NOMO-1 treated with DMSO at 0.1 percent for 48 hours (cell line): ENCODE data around the gene P2RX4.
"Not testable (repeated sequence)": the region's sequence is repeated elsewhere in the genome, so short reads cannot be mapped to it uniquely, and the experiment has no call there.

ENCODE experiments used
- DNase-seq: peaks from one replicate; lab custom pipeline; 2025; ENCODE audit not compliant: unreplicated experiment; lab: John Stamatoyannopoulos, UW

Gene P2RX4

DNA sequence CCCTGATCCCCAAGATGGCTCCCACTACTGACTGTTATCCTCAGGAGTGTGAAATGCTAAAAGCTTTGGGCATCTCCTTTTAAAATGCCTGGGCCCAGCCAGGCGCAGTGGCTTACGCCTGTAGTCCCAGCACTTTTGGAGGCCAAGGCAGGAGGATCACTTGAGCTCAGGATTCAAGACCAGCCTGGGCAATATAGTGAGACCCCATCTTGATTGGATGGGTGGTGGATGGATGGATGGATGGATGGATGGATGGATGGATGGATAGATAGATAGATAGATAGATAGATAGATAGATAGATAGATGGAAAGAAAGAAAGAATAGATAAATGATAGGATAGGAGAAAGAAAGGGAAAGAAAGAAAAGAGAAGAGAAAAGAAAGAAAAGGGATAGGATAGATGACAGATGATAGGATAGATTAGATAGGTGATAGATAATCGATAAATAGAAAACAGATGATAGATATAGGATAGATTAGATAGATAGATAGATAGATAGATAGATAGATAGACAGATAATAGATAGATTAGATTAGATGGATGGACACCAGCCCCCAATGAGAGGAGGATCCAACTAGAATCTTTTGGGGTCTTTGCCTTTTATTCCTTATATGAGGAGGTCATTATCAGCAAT lies 9.5 kb downstream of the P2RX4 start:
- DNase-seq = no peak

DNA sequence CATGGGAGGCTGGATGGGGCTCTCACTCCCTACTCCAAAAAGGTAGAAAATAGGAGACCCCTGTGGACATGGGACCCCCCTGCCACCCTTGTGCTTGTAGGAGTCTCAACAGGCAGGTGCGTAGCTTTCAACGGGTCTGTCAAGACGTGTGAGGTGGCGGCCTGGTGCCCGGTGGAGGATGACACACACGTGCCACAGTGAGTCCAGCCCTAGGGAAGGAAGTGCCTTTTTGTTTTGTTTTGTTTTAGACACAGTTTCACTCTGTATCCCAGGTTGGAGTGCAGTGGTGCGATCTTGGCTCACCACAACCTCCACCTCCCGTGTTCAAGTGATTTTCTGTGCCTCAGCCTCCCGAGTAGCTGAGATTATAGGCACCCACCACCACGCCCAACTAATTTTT lies 12.9 kb downstream of the P2RX4 start:
- no peak for DNase-seq

DNA sequence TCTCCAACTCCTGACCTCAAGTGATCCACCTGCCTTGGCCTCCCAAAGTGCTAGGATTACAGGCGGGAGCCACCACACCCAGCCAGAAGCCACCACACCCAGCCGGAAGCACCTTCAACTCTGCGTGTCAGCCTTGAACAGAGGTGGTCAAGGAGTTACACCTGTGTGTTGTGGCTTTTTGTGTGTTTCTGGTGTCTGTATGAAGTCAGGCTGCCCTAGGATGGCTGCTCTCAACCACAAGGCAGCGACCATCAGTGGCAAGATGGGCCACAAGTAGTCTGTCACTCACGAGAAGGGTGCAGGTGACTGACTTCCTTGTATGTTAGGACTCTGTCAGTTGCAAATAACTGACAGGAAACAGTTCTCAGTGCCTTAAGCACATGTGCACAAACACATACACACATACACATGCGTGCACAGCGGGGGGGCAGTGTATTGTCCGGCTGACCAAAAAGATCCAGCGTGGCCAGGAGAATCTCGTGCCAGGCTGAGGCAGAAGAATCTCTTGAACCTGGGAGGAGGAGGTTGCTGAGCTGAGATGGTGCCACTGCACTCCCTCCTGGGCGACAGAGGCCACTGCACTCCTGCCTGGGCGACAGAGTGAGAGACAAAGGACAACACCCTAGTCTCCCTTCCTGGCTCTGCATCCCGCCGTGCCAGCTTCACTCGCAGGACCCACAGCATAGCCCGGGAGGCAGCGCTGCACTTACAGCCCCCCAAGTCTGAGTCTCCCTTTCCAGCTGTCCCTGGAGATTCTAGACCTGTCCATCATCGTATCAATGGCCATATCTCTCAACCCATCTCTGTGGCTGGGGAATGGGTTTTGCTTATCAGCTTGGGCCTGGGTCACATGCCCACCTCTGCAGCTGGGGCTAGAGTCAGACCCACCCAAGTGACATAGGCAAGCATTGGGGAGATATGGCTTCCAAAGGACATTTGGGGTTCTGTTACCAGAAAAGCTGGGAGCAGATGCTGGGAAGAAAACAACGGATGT lies 13.7 kb downstream of the P2RX4 start:
- DNase-seq = no peak

DNA sequence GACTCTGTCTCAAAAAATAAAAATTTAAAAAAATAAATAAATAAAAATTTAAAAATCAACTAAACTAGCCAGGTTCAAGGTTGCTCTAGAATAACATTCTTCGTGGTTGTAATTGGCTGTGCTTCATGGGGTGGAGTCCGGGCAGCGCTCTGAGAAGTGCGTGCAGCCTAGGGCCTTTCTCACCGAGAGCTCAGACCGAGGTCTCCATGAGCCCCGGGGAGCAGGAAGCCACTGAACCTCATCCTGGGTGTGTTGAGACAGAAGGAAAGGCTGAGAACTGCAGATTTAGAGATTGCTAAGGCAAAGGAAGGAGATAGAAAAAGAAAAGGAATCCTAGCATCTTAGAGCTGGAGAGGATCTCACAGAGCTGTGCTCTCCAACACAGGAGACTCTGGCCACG lies 14.7 kb downstream of the P2RX4 start:
- no peak for DNase-seq

DNA sequence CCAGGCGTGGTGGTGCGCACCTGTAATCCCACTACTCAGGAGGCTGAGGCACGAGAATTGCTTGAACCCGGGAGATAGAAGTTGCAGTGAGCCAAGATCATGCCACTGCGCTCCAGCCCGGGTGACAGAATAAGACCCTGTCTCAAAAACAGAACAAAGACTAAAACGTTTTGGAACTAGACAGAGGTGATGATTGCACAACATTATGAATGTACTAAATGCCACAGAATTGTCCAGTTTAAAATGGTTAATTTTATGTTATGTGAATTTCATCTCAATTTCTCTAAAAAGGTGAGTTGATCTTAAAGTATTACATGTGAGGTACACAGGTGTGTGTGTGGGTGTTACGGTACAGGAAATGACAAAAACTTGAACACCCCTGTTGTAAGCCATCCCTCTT lies 16.5 kb downstream of the P2RX4 start:
- DNase-seq = no peak

DNA sequence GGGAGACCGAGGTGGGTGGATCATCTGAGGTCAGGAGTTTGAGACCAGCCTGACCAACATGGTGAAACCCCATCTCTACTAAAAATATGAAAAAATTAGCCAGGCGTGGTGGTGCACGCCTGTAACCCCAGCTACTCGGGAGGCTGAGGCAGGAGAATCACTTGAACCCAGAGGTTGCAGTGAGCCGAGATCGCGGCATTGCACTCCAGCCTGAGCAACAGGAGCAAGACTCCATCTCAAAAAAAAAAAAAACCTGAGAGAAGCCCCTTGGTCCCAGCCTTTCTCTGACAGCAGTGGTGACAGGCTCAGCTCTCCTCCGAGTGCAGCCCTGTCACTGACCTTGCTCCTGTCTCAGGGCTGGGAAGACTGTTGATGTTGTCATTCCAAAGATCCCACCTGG lies 16.9 kb downstream of the P2RX4 start:
- not testable (repeated sequence) for DNase-seq

DNA sequence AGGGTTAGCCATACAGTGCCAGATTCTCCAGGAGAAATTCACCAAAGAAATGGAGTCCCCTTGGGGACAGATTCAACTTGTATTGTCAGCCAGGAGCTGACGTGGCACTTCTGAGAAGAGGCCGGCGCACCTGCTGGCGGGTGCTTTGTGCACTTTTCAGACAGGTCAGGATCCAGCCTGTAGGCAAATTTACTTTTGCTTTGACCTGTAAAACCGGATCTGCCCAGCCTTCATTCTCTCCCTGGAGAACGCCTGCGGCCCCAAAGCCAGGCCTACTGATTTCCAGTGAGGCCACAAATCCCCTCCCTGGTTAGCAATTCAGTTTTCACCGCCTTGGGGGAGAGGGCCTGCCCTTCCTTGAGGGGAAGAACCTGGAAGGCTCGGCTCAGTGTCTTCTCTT lies 17.4 kb downstream of the P2RX4 start:
- no peak for DNase-seq

DNA sequence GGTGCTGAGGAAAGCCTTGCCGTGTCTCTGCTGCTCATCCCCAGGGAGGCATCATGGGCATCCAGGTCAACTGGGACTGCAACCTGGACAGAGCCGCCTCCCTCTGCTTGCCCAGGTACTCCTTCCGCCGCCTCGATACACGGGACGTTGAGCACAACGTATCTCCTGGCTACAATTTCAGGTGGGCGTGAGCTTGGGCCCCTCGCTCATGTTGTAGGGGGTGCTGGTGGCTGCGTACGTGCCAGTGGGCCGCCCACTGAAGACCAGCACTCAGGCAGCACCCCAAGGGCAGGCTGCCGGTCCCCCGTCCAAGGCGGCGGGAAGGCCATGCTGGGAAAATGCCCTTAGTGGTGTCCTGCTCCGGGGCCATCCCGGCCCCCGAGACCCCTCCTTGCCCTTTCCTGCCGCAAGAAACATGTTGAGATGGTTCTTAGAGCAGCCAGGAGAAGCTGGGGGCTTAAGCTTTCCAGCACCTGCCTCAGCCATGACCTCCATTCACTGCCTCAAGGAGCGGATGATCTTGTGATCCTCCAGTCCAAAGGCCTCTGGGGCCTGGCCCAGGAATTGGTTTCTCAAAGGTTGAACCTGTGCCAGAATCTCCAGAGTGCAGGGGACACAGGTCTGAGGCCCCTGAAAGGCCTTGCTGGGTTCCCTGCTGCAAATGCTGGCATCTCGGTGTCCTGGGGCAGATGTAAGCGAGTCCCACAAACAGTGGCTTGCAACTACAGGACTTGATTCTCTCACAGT lies 19.2 kb downstream of the P2RX4 start:
- DNase-seq = no peak

DNA sequence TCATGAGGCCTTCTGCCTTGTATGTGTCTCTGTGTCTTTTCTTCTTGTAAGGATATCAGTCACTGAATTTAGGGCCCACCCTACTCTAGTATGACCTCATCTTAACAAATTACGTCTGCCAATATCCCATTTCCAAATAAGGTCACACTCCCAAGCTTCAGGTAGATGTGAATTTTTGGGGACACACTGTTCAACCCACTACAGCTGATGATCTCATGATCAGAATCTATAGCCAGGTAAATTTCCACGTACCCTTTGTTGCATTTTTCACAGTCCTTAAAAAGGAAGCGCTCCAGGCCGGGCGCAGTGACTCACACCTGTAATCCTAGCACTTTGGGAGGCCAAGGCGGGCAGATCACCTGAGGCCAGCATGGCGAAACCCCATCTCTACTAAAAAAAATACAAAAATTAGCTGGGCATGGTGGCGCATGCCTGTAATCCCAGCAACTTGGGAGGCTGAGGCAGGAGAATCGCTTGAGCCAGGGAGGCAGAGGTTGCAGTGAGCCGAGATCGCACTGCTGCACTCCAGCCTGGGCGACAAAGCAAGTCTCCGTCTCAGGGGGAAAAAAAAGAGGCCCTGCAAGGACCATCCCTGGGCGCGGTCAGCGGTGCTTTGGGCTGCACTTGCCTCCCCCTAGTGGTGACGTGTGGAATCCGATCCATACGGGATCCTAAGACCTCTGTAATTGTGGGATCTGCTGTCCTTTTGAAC lies 20.1 kb downstream of the P2RX4 start:
- peak; percentile 62 for DNase-seq

DNA sequence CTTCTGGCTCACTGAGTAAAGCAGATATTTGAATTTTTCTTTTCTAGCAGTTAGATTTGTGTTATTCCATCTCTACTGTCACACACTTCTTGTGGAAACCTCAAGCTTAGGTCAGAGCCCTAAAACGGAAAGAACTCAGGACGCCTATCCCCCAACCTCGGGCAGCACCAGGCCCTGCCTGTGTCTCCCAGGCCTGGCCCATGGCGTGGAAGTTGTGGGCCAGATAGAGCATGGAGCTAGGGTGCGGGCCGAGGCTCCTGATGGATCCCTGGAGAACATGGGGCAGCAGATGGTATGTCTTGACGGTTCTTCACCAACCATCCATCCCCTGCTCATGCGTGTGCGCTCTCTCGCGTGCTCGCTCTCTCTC lies 20.6 kb downstream of the P2RX4 start:
- DNase-seq = no peak

DNA sequence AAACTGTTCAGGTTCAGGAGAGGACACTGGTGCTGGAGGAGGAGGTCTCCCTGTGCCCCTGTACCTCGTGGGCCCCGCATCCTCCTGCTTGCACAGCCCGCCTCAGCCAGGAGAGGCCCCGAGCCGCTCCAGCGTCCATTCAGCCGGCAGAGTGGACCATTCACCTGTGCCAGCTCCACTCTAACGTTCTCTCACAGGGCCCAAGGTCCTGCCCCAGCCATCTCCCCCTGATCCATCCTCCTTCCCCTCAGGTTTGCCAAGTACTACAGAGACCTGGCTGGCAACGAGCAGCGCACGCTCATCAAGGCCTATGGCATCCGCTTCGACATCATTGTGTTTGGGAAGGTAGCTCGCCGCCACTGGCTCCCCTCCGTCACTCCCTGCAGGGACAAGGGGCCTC lies 22.2 kb downstream of the P2RX4 start:
- DNase-seq = no peak

DNA sequence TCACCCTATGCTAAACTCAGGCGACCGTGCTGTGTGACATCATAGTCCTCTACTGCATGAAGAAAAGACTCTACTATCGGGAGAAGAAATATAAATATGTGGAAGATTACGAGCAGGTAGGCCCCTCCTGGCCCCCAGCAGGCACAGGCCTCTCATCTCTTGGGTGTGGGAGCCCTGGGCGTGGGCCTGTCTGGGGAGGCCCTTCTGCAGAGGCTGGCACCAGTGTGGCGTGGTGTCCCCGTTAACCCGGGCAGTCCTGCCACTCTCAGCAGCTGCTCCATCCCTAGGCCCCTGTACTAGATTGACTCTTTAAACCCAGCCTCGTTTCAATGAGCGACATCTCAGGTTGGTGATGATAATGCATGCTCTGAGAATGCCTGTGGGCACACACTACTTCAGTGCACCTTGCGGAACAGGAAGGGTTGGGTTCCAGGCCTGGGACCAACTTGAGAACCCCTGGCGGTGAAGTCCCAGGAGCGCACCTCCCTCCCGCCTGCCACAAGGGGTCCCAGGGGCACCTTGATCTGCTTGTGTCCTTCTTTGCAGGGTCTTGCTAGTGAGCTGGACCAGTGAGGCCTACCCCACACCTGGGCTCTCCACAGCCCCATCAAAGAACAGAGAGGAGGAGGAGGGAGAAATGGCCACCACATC lies 23.2 kb downstream of the P2RX4 start:
- no peak for DNase-seq

DNA sequence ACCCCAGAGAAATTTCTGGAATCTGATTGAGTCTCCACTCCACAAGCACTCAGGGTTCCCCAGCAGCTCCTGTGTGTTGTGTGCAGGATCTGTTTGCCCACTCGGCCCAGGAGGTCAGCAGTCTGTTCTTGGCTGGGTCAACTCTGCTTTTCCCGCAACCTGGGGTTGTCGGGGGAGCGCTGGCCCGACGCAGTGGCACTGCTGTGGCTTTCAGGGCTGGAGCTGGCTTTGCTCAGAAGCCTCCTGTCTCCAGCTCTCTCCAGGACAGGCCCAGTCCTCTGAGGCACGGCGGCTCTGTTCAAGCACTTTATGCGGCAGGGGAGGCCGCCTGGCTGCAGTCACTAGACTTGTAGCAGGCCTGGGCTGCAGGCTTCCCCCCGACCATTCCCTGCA lies 23.7 kb downstream of the P2RX4 start:
- DNase-seq = no peak

DNA sequence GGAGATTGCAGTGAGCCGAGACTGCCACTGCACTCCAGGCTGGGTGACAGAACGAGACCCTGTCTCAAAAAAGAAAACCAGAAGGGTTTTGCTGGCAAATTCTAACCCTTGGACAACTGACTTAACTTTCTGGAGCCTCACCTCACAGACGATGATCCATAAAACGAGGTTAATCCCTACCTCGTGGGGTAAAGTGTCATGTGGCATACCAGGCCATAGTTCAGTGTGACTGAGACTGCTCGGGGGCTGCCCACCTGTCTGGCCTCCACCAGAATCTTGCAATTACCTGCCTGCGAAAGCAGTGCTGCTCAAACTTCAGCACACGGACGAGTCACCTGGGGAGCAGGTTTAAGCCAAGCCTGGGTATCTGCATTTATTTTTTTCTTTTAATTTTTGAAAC lies 26.8 kb downstream of the P2RX4 start:
- no peak for DNase-seq

DNA sequence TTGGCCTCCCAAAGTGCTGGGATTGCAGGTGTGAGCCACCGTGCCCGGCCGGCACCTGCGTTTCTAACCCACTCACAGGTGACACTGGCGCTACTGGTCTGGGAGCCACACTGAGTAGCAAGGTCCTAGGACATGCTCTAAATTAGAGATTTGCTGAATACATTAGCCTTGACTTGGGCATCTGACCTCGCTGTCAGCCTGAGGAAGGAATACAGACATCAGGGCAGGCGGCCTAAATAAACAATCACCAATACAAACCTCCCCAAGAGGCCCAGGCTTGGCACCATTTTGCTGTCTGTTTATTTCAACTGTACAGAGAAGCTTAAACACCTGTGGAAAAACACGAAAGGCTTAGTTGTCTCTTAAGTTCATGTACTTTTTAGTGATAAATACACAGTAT lies 27.5 kb downstream of the P2RX4 start:
- no peak for DNase-seq

DNA sequence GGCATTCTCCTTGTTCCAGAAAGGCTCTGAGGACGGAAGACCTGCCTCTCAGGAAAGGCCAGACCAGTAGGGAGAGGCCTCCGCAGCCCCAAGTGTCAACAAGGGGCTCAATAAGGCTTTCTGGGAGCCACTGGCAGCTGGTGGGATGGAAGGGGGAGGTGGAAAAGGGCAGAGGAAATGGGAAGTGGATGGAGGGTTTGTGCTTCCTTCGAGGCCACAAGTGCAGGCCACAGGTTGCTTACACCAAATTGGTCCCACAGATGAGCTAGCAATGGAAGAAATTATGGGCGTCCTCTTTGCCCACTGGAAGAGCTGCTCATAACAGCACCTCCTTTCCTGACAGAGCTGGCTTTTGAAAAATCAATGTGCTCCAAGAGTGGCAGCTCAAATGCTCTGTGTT lies 28.2 kb downstream of the P2RX4 start:
- no peak for DNase-seq

DNA sequence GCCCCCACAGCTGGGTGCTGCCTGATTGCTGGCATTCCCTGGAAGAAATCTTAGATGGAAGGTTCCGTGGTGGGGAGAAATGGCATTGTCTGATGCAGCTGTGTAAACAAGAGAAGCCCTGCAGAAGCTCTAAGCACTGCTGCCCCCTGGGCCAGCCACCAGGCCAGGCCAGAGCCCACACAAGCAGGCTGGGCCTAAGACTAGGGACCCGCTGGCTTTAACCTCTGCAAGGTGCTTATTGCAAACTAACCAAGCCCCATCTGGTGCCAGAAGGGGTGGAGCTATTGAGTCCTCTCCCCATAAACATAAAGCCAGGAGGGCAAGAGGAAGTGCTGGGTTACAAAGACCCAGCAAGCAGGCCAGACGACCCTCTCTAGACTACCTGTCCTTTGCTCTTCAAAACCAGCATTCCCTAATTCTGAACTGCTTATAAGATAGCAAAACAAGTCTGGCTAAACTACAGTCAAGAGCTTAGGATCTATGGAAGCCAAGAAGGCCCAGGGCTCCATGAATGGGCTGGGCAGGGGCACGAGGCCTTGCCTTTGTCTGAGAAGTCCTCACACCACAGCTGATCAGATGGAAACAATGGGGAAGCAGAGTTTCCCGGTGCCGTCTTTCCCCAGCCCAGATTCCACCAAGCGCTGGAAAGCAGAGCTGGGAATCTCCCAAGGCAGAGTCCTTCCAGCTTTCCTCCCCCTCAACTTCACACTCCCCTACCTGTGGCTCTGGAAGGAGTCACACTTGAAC lies 28.8 kb downstream of the P2RX4 start:
- peak; percentile 48 for DNase-seq

DNA sequence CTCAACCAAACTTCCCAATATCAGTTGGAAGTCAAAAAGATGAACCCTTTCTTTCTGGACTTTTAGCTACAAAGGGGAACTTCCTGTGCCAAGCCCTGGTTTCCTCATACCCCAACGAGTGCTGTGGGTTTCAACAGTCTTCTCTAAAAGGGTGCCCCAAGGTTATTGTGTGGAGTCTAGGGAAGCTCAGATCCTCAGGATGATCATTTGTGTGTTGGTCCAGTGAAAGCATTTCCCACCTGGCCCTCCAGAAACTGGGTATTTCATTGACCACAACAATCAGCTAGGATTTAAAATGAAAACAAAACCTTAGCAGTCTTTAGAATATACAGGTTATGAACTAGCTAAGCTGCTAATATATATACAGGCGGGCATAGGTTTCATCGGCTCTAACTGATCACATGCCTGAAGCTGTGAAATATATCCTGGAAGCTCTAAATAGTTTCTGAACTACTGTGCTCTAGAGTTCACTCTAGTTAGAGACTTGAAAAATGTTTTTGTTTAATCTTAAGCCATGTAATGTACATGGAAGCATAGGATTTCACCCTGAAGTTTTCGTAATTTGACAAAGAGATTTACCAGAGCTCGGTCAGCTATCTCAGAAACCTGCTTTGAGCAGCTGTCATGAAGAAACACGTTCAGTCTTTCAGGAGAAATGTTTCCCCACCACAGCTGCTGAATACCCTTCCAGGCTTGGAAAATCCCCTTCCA lies 29.6 kb downstream of the P2RX4 start:
- DNase-seq = peak; percentile 85

DNA sequence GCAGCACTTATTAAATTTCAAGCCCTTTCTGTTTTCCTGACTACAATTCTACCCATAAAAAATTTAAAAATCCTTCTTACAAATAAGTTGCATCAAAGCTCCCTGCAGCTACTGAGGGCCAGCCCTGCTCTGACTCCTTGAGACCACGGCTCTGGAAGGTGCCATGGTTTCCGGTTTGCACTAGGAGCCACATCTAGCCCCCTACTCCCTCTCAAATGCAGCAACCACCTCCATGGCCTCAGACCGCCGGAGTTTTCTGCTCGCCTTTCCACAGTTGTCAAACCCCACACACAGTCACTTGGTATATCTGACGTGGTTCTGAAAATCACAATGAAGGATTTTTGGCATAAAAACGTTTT lies 30.1 kb downstream of the P2RX4 start:
- no peak for DNase-seq
